Measurements from ENCODE around the gene FAM89B.
A peak's percentile ranks its signal among the peaks of the same experiment; 100 is the strongest.

Gene FAM89B

DNA sequence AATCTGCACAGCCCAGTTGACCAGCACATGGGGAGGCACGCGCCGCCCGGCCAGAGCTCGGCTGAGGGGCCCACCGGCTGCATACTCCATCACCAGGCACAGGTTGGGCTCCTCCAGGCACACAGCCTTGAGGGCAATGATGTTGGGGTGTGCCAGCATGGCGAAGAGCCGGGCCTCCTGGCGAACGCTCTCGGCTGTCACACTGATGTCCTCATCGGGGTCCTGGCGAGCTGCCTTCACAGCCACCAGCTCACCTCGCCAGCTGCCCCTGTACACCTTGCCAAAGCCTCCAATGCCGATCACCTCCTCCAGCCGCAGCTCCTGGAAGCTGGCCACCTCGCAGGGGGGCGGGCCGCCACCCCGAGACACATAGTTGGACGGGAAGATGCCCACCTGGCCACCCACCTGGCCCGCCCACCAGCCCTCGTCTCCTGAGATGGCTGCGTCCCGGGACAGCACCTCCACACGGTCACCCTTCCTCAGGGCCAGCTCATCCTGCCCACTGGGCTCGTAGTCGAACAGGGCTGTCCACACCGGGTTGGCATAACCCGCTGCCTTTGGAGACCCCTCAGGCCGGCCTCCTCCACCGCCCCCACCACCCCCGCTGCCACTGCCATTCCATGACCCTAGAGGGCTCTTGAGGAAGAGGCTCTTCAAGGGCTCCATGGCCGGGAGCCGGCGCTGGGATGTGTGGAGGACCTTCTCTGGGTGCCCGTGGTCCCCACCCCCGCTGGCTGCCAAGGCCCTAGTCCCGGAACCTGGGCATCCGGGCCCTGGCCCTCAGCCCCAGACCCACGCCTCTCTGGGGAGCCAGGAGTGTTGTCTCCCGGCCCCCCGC is 41.0 kb downstream of the FAM89B start:
- no peak for DNase-seq

DNA sequence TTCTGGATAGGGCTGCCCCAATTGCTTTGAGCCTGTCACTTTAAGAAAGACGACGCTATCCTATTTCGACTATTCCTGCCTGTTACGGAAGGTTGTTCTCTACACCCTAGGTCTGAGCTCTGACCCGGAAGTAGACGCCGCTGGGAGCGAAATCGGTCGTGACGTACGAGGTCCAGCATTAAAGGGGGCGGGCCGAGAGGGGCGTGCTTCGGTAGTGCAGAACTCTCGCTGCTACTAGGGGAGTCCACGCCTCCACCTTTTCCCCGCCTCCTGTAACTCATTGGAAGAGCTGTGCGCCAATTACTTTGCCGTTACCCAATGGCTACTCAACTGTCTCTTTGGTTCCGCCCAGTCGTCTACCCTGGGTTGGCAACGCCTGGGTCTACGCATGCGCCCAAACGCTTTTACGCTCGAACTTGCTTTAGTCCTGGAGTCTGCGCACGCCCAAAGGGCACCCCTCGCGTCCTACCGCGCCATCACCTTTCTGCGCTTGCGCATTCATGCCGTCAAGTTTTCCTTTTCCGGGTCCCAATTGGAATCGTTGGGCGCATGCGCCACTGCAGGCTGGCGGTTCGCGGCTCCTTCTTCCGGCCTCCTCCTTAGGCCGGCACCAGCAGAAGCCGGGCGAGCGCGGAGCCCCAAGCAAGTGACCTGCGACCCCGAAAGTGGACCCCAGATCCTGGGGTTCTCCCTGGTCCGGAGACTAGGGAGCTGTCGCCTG is 43.1 kb downstream of the FAM89B start, which contains the start of gene PCNX3:
TSS of gene PCNX3 (plus strand) at position 548 of the 721 bp plus-strand sequence. CDS start 536 bp downstream, outside the sequence.
- peak; percentile 100 for DNase-seq

DNA sequence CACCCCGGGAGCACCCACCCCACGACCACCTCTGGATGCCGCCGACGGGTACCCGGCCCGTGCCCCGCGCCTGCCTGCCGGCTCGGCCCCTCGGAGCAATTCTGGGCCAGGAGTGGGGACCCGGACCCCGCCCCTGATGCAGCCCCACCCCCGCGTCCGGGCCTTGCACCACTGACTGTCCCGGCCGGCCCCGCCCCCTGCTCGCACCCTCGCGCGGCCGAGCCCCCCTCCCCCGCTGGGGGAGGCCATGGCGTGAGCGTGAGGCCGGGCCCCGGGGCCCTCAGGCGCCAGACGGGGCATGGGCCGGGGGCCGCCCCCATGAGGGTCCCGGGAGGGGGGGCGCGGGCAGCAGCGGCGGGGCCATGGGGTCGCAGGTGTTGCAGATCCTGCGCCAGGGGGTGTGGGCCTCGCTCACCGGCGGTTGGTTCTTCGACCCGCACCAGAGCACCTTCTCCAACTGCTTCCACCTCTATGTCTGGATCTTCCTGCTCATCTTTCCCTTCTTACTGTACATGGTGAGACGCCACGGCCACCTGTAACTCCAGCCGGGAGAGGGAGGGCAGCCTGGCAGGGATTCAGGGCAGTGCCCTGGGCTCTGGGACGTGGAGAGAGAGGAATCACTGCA is 43.7 kb downstream of the FAM89B start:
- peak; percentile 51 for DNase-seq

DNA sequence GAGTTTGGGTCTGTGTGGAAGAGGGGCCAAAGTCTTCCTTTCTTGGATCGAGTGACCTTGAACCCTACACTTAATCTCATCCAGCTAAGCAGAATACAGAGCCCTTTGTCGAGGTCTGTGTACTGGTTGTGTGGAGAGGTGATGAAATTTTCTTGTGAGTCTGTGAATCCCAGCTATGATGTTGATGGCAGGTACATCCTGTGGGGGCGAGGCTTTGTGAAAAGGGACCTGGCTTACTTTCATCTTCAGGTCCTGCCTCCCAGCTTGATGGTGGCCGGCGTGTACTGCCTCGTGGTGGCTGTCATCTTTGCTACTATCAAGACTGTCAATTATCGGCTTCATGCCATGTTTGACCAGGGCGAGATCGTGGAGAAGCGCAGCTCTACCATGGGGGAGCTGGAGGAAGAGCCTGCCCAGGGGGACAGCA is 44.2 kb downstream of the FAM89B start:
- no peak for DNase-seq

DNA sequence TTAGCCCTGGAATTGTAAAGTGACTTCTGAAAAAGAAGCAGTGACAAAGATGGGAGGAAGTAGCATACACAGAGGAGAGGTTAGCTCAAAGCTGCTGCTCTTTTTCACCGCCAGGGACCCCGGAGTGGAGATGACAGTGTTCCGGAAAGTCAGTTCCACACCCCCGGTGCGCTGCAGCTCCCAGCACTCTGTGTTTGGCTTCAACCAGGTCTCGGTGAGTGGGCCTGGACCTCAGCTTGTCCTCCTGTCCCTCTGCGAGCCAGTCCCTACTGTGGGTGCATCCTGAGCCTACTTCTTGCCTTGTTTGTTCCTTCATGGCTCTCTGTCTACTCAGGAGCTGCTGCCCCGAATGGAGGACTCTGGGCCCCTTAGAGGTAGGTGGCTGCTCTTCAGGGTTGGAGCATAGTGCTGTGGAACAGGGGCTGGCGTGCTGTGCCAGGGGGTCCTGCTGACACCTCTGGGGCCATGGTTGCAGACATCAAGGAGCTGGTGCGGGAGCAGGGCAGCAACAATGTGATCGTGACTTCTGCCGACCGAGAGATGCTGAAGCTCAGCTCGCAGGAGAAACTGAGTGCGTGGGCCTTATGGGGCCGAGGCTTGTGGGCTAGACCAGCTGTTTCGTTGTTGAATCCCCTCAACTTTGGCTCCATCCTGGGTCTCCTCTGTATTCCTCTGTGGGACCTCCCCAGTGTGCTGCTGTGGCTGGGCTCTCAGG is 45.0 kb downstream of the FAM89B start:
- no peak for DNase-seq

DNA sequence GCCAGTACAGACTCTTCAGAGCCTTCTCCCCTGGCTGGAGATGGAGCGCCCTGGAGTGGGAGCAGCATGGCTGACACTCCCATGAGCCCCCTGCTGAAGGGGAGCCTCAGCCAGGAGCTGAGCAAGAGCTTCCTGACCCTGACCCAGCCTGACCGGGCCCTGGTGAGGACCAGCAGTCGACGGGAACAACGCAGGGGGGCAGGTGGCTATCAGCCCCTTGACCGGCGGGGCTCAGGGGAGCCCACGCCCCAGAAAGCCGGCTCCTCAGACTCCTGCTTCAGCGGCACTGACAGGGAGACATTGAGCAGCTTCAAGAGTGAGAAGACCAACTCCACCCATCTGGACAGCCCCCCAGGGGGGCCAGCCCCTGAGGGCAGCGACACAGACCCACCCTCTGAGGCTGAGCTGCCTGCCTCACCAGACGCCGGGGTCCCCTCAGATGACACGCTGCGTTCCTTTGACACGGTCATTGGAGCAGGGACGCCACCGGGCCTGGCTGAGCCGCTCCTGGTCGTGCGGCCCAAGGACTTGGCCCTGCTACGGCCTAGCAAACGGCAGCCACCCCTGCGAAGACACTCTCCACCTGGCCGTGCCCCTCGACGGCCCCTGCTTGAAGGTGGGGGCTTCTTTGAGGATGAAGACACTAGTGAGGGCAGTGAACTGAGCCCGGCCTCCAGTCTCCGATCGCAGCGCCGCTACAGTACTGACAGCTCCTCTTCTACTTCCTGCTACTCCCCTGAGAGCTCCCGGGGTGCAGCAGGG is 45.8 kb downstream of the FAM89B start:
- DNase-seq: no peak

DNA sequence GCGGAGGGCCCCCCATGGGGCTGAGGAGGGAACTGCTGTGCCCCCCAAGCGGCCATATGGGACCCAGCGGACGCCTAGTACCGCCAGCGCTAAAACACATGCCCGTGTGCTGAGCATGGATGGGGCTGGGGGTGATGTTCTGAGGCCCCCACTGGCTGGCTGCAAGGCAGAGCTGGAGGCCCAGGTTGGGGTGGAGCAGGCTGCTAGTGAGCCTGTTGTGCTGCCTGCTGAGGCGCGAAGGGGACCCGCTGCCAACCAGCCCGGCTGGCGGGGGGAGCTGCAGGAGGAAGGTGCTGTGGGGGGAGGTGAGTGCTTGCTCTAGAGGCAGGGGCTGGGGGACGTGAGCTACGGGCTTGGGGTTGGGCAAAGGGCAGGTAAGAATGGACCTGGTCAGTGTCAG is 46.4 kb downstream of the FAM89B start:
- no peak for DNase-seq

DNA sequence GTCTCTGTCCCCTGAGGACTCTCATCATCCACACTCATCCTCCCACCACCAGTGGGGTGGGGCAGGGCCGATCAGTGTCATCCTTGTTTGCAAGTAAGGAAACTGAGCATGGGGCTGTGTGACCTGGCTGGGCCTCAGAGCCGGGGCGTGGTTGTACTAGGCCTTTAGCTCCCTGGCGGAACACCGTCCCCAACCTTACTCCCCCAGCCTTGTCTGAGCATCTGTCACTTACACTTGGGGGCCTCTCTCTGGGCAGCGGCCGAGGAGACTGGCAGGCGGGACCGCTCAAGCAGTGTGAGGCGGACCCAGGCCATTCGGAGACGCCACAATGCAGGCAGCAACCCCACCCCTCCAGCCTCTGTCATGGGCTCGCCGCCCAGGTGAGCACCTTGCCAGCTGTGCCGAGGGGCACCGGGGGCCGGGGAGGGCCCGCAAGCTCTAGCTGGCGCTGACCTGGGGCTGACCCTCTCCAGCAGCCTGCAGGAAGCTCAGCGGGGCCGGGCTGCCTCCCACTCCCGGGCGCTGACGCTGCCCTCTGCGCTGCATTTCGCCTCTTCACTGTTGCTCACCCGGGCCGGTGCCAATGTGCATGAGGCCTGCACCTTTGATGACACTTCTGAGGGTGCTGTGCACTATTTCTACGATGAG is 47.1 kb downstream of the FAM89B start:
- DNase-seq: no peak

DNA sequence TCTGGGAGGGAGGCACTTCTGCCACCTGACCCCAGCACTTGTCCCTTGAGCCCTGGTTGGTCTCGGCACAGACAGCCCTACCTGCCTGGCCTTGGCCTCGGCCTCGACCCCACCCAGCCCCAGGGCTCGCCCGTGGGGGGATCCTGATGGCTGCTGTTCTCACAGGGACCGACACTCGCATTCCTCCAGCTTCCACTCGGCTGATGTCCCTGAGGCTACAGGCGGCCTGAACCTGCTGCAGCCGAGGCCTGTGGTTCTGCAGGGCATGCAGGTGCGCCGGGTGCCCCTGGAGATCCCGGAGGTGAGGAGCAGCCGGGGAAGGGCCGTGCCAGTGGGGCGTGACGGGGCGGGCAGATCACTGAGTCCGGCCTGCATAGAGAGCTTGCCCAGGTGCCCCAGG is 48.3 kb downstream of the FAM89B start:
- no peak for DNase-seq

DNA sequence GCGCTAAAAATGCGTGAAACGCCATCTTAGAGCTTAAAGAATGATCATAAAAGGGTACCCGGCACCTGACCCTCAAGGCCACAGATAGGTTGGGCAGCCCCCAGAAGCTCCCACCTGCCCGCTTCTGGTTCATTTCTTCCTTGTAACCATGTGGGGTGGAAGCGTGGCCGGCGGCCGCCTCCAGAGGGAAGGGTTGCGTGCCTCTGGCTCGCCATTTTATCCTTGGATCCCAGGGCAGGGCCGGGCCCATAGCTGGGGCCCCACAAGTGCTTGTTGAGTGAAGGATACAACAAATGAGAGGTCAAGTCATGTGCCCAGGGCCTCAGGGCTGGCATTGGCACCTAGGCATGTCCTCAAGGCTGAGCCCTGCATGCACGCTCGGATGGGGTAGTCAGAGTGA is 49.1 kb downstream of the FAM89B start:
- DNase-seq: no peak

DNA sequence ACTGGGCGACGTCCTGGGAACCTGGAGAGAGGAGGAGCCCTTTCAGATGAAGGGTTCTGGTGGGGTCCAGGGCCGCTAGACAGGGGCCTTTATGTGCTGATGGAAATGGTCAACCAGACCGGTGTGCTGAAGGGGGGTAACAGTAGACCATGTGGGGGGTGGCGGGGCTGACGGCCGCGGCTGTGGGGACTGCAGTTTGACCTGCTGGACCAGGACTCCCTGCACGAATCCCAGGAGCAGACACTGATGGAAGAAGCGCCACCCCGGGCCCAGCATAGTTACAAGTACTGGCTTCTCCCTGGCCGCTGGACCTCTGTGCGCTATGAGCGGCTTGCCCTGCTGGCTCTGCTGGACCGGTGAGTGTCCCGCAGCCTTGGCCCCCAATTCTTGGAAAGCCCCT is 49.7 kb downstream of the FAM89B start:
- DNase-seq: no peak

DNA sequence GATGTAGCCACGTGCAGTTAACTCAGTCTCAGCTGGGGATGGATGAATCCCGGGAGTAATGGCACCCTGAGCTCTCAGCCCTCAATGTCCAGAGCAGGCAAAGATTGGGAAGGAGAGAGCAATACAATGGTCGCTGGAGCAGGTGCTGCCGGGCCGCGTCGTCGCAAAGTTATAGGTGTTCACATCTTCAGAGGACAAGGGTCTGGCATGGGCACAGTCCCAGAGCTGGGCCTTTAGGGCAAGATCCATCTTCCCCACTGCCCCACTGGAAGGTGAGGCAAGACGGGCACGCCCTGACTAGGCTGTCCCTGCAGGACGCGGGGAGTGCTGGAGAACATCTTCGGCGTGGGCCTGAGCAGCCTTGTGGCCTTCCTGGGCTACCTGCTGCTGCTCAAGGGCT is 50.8 kb downstream of the FAM89B start:
- no peak for DNase-seq

All from effector CD8-positive, alpha-beta T cell (primary cell).